Vagina (tissue), 2 donors: ENCODE results near the gene HIGD2A.

ENCODE experiments used
- POLR2A ChIP-seq, 2 donors: fragments of 450-650 bp; IDR thresholded peaks; one replicate each; pipeline ENCODE4 v1.6.1; 2017; ENCODE audit warnings: antibody characterized with exemption in 2 of 2, mild to moderate bottlenecking in 2 of 2, moderate library complexity in 2 of 2
- POLR2AphosphoS5 ChIP-seq, 2 donors: sonication (generic); formaldehyde crosslinking; IDR thresholded peaks; one replicate each; pipeline ENCODE4 v1.9.0; 2017; ENCODE audit warnings: antibody characterized with exemption in 2 of 2, mild to moderate bottlenecking in 2 of 2, low read depth in 1 of 2; ENCODE audit not compliant: insufficient read depth in 1 of 2
- TF ChIP-seq, protein P1 (sequence below), 3 experiments: fragments of 450-650 bp in 2 of 3; fragments of 200-600 bp in 1 of 3; sonication (generic) in 1 of 3; IDR thresholded peaks; one replicate each; pipeline ENCODE4 v1.5.1; 2017 to 2019; ENCODE audit warnings: antibody characterized with exemption in 3 of 3, mild to moderate bottlenecking in 2 of 3, moderate library complexity in 2 of 3

- TF ChIP-seq POLR2A (IDR thresholded peaks at IDR 0.05): no peak
- TF ChIP-seq, protein P1, sequence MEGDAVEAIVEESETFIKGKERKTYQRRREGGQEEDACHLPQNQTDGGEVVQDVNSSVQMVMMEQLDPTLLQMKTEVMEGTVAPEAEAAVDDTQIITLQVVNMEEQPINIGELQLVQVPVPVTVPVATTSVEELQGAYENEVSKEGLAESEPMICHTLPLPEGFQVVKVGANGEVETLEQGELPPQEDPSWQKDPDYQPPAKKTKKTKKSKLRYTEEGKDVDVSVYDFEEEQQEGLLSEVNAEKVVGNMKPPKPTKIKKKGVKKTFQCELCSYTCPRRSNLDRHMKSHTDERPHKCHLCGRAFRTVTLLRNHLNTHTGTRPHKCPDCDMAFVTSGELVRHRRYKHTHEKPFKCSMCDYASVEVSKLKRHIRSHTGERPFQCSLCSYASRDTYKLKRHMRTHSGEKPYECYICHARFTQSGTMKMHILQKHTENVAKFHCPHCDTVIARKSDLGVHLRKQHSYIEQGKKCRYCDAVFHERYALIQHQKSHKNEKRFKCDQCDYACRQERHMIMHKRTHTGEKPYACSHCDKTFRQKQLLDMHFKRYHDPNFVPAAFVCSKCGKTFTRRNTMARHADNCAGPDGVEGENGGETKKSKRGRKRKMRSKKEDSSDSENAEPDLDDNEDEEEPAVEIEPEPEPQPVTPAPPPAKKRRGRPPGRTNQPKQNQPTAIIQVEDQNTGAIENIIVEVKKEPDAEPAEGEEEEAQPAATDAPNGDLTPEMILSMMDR (IDR thresholded peaks at IDR 0.05): peak in 1 of 3 experiments; percentile 27
- peak; percentile 95 to 96 for TF ChIP-seq POLR2AphosphoS5 (IDR thresholded peaks at IDR 0.05; ENCODE audit: insufficient read depth in 1 of 2, low read depth in 1 of 2)
Measured at GRCh38 chr5:176388444-176389134, at the start of gene HIGD2A, which contains the start of gene NOP16.
